ENCODE measurements around the gene NHSL2. TPM values are rescaled to one million over a fixed set of nuclear protein-coding genes. Genes with fewer than 3 reads are reported as not detected.

The NHSL2 gene
- total and polyA plus RNA-seq, 2 of the 13 experiments (the other 11 are each of a cell fraction or from before 2014, with no cell fraction given), result not detected

- TF ChIP-seq TFDP1 (CRISPR knock-in tag; IDR thresholded peaks at IDR 0.05; ENCODE audit: borderline replicate concordance) (no peak), MATR3 (CRISPR knock-in tag; IDR thresholded peaks at IDR 0.05) (no peak), FLYWCH1 (CRISPR knock-in tag; IDR thresholded peaks at IDR 0.05) (no peak), MYNN (CRISPR knock-in tag; IDR thresholded peaks at IDR 0.05; ENCODE audit: low read depth) (no peak), PREB (CRISPR knock-in tag; IDR thresholded peaks at IDR 0.05) (no peak), RBFOX2 (IDR thresholded peaks at IDR 0.05; ENCODE audit: low read depth, low read length) (no peak), ZNF7 (CRISPR knock-in tag; IDR thresholded peaks at IDR 0.05) (no peak), TFAP4 (IDR thresholded peaks at IDR 0.05; ENCODE audit: borderline replicate concordance, low read depth) (no peak), ZSCAN29 (CRISPR knock-in tag; conservative IDR thresholded peaks at IDR 0.05) (no peak), FUBP1 (CRISPR knock-in tag; IDR thresholded peaks at IDR 0.05; ENCODE audit: borderline replicate concordance) (no peak), ZNF546 (CRISPR knock-in tag; conservative IDR thresholded peaks at IDR 0.05) (no peak), TMF1 (CRISPR knock-in tag; IDR thresholded peaks at IDR 0.05; ENCODE audit: low read depth) (no peak)
These were observed 167.8 kb downstream of the NHSL2 start (continued) for GRCh38 chrX:72078411-72078810.

Data from HepG2 (cell line).